GM12878 (cell line): ENCODE results near the gene PRR14L. TPM values are rescaled to one million over a fixed set of nuclear protein-coding genes. Genes with fewer than 3 reads are reported as not detected.
A peak's percentile ranks its signal among the peaks of the same experiment; 100 is the strongest.

ENCODE experiments used
- ATAC-seq: fragments of 200-7000 bp; cut with Tn5 transposase; 3 replicates; pipeline ENCODE4 v1.9.1; 2020; ENCODE audit warnings: mild to moderate bottlenecking, moderate library complexity
- BruUV-seq: library from RNA; stranded (reverse); fragments of 400-500 nt; replicated peaks from 2 replicates; lab custom pipeline; 2021; lab: Mats Ljungman, UMichigan
- CTCF ChIA-PET: fragments of 300-600 bp; sonication (Branson Sonifier 250); formaldehyde crosslinking; extraction: SDS; loops from one replicate; lab custom pipeline; 2021; ENCODE audit warnings: inconsistent platforms; lab: Yijun Ruan, JAX
- POLR2A ChIA-PET: fragments of 350-600 bp; formaldehyde crosslinking; extraction: SDS; loops from one replicate; lab custom pipeline; 2021; ENCODE audit warnings: inconsistent platforms; lab: Charles Lee
- RAD21 ChIA-PET: fragments of 300-600 bp; sonication (Branson Sonifier 250); formaldehyde crosslinking; loops from one replicate; lab custom pipeline; 2023; ENCODE audit warnings: antibody characterized with exemption; ENCODE audit not compliant: unreplicated experiment; lab: Charles Lee
- SMC1A ChIA-PET: fragments of 300-600 bp; sonication (Branson Sonifier 250); formaldehyde crosslinking; loops from one replicate; lab custom pipeline; 2023; ENCODE audit not compliant: unreplicated experiment, uncharacterized antibody; lab: Charles Lee
- DNase-seq: peaks from one replicate; pipeline ENCODE4 v3.0.0-alpha.2; 2011; ENCODE audit warnings: low read depth, low spot score
- FAIRE-seq: peaks from 3 replicates; lab custom pipeline; 2011; peaks lifted over from hg19 to GRCh38; lab: Jason Lieb, UNC
- H2AFZ ChIP-seq: 2 replicates; pipeline ENCODE4 v1.6.0; 2011; ENCODE audit warnings: low read depth, low read length, control low read depth; ENCODE audit not compliant: control insufficient read depth
- H3K27ac ChIP-seq: 2 replicates; pipeline ENCODE4 v1.5.1; 2011; ENCODE audit warnings: control low read depth; ENCODE audit not compliant: control insufficient read depth, insufficient read depth
- H3K27me3 ChIP-seq, 2 experiments: replicated peaks in 1 of 2; 2 replicates each; pipeline versions ENCODE4 v1.6.0 to v1.6.1; 2011; ENCODE audit warnings: low read length in 1 of 2; ENCODE audit not compliant: control insufficient read depth in 2 of 2, insufficient read depth in 2 of 2
- H3K36me3 ChIP-seq, 2 experiments: 2 replicates each; pipeline ENCODE4 v1.5.1; 2011; ENCODE audit warnings: low read length in 1 of 2; ENCODE audit not compliant: control insufficient read depth in 2 of 2, insufficient read depth in 2 of 2
- H3K4me1 ChIP-seq: 2 replicates; pipeline ENCODE4 v1.6.1; 2011; ENCODE audit warnings: mild to moderate bottlenecking, low read length, moderate library complexity, mixed read lengths; ENCODE audit not compliant: control insufficient read depth, insufficient read depth
- H3K4me2 ChIP-seq: 2 replicates; pipeline ENCODE4 v1.6.0; 2011; ENCODE audit warnings: control low read depth; ENCODE audit not compliant: control insufficient read depth, insufficient read depth
- H3K4me3 ChIP-seq: fragments of 200-600 bp; sonication (generic); 2 replicates; pipeline ENCODE4 v1.5.1; 2016
- H3K79me2 ChIP-seq: 2 replicates; pipeline ENCODE4 v1.6.0; 2011; ENCODE audit warnings: low read length; ENCODE audit not compliant: control insufficient read depth, insufficient read depth
- H3K9ac ChIP-seq: 2 replicates; pipeline ENCODE4 v1.8.0; 2011; ENCODE audit warnings: low read length, control low read depth, mixed read lengths; ENCODE audit not compliant: control insufficient read depth, insufficient read depth
- H3K9me3 ChIP-seq: replicated peaks from 3 replicates; pipeline ENCODE4 v1.5.1; 2011; ENCODE audit warnings: mild to moderate bottlenecking, low read length; ENCODE audit not compliant: control insufficient read depth, insufficient read depth
- H4K20me1 ChIP-seq: 2 replicates; pipeline ENCODE4 v1.6.0; 2011; ENCODE audit not compliant: control insufficient read depth, insufficient read depth
- BHLHE40 ChIP-seq, 2 experiments: fragments of 450-650 bp in 1 of 2; IDR thresholded peaks; 2 replicates each; pipeline ENCODE4 v1.6.1; 2011 to 2017; ENCODE audit warnings: low read depth in 2 of 2, borderline replicate concordance in 1 of 2, improper control_type of control experiment in 1 of 2, low read length in 1 of 2, mild to moderate bottlenecking in 1 of 2
- E4F1 ChIP-seq: fragments of 450-650 bp; IDR thresholded peaks from 2 replicates; pipeline ENCODE4 v1.6.1; 2018; ENCODE audit warnings: borderline replicate concordance, mild to moderate bottlenecking; ENCODE audit not compliant: partially characterized antibody
- MXI1 ChIP-seq: fragments of 150-350 bp; IDR thresholded peaks from 2 replicates; pipeline ENCODE4 v1.6.1; 2011; ENCODE audit warnings: low read depth, mild to moderate bottlenecking, inconsistent platforms, low read length, improper control_type of control experiment
- RB1 ChIP-seq: fragments of 450-650 bp; formaldehyde crosslinking; IDR thresholded peaks from 2 replicates; pipeline ENCODE4 v1.6.1; 2017; ENCODE audit warnings: mild to moderate bottlenecking, borderline replicate concordance
- RUNX3 ChIP-seq: IDR thresholded peaks from 2 replicates; pipeline ENCODE4 v1.6.1; 2012; ENCODE audit warnings: low read length, inconsistent platforms
- SUZ12 ChIP-seq: fragments of 200-600 bp; sonication (generic); IDR thresholded peaks from one replicate; pipeline ENCODE4 v1.6.1; 2018; ENCODE audit warnings: antibody characterized with exemption, mild to moderate bottlenecking; ENCODE audit not compliant: unreplicated experiment
- WRNIP1 ChIP-seq: IDR thresholded peaks from 2 replicates; pipeline ENCODE4 v1.6.1; 2011; ENCODE audit warnings: low read depth, low read length, improper control_type of control experiment, borderline replicate concordance
- ZBTB4 ChIP-seq: fragments of 450-650 bp; formaldehyde crosslinking; IDR thresholded peaks from 2 replicates; pipeline ENCODE4 v1.4.0; 2022; ENCODE audit warnings: mild to moderate bottlenecking, moderate library complexity
- WGBS: methylation state at CpG from one replicate; pipeline ENCODE4 v1.1.6; 2016; ENCODE audit warnings: low lambda C conversion rate; ENCODE audit not compliant: insufficient replicate concordance, insufficient coverage; ENCODE audit errors: missing lambda C conversion rate; 5-methylcytosine and 5-hydroxymethylcytosine counted together
- in situ Hi-C: fragments of 300-500 bp; cut with MboI; formaldehyde crosslinking; loops from 9 replicates; pipeline ENCODE4 v1.14.3; 2018; ENCODE audit warnings: mixed read lengths
- intact Hi-C: fragments of 100-400 bp; cut with micrococcal nuclease; formaldehyde crosslinking; loops from one replicate; pipeline ENCODE4 v1.14.2; 2022; ENCODE audit not compliant: unreplicated experiment
- polyA plus RNA-seq, 11 experiments: library from polyadenylated mRNA; depleted of rRNA in 4 of 11; unstranded in 6 of 11; stranded (reverse) in 5 of 11; fragments of >200 nt; fragmentation: Nextera tagmentation in 4 of 11; fragmentation: Illumina TruSeq in 1 of 11; extraction: Ambion mirVana in 4 of 11; extraction: Trizol in 1 of 11; gene quantifications; 1 replicate in 1 of 11; 2 replicates in 10 of 11; pipeline versions ENCODE4 v1.2.1 to v1.2.3, GENCODE V29; 2011 to 2016; ENCODE audit warnings: inconsistent platforms in 2 of 11, missing spikeins in 2 of 11, low read depth in 1 of 11
- total RNA-seq, 4 experiments: library from RNA; depleted of rRNA in 3 of 4; stranded (reverse); fragments of >200 nt in 3 of 4; fragmentation: Illumina TruSeq in 1 of 4; extraction: Trizol in 1 of 4; gene quantifications; 2 replicates each; pipeline versions ENCODE4 v1.2.1 to v1.2.3, GENCODE V29; 2013 to 2021
- TF ChIP-seq, protein P1 (sequence below): fragments of 450-650 bp; formaldehyde crosslinking; IDR thresholded peaks from 2 replicates; pipeline ENCODE4 v1.4.0; 2020; ENCODE audit warnings: mild to moderate bottlenecking, moderate library complexity

Gene PRR14L
- total and polyA plus RNA-seq, 10 of the 15 experiments (the other 5 are each of a cell fraction or from before 2014, with no cell fraction given): 4.2 to 49.0 (median 21.4) TPM

DNA sequence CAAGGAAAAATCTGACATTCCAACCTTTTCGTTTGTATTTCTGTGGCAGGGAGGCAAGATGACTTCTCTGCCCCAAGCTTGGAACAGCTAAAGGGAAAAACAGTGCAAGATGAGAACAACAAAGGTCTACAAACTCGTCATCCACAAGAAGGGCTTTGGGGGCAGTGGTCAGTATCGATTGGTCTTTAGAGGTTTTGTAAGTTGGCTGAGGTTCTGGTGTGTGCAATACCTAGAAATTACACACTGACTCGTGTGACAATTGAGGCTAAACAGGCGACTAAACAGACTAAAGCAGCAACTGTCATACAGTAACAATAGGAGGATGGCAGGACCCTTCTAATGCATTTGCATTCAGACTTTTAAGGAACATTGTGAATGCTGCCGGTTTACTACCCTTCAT lies 4.9 kb upstream of the PRR14L start (continued):
- TF ChIP-seq E4F1: no peak

GRCh38 chr22:31753634-31754501 lies 3.9 kb upstream of the PRR14L start, which contains the start of gene DEPDC5:
Gene DEPDC5 (plus strand): TSS chr22:31754019. CDS start chr22:31754922, 903 bp downstream.
- ChIA-PET RAD21 (interaction anchor here (1.0 to 1.4 kb wide), 3 partner anchors 14 to 193 kb away, joined by 3 to 4 read pairs (median 4); partner anchors contain the start of gene PISD), POLR2A (interaction anchor here (0.6 to 1.6 kb wide), 8 partner anchors 10 to 407 kb away, joined by 3 to 4 read pairs (median 3); partner anchors contain the start of genes PATZ1 and PISD), CTCF (interaction anchor here (0.7 to 1.5 kb wide), 4 partner anchors 92 to 263 kb away, joined by 3 to 6 read pairs (median 3); no protein-coding TSS in a partner anchor), SMC1A (interaction anchor here (1.1 kb wide), 1 partner anchor 29 kb away, joined by 3 read pairs; no protein-coding TSS in a partner anchor)
- no peaks in the 10 kb centered on the region for H4K20me1 ChIP-seq
- intact Hi-C loops: loop anchor here (2.0 to 10.0 kb wide), 4 partner anchors 35 to 407 kb away; partner anchors contain the start of genes PATZ1, PISD and YWHAH
- peak within 1 kb of the TSS; percentile 84 for H3K4me3 ChIP-seq
- H3K9me3 ChIP-seq: no peaks in the 10 kb centered on the region
- peak within 1 kb of the TSS; percentile 94 for H3K9ac ChIP-seq
- H3K36me3 ChIP-seq: peaks cover 0 to 3% of the 10 kb centered on the region in 2 experiments; a peak in 2 of 4 replicates
- peak within 1 kb of the TSS; percentile 98 for H3K4me2 ChIP-seq
- ATAC-seq: peak; percentile 81
- in situ Hi-C loops: no loop called here
- no peaks in the 10 kb centered on the region for H3K27me3 ChIP-seq
- peaks cover 36% of the 10 kb centered on the region for H3K79me2 ChIP-seq
- no TSS peak for BruUV-seq
- H3K27ac ChIP-seq: peak within 1 kb of the TSS; percentile 97
- WGBS: 1% methylated on average over 61 of the region's 65 CpGs
- H3K4me1 ChIP-seq: peaks cover 16% of the 10 kb centered on the region
- DNase-seq: peak; percentile 79
- no peak for FAIRE-seq
- H2AFZ ChIP-seq: peak within 1 kb of the TSS; percentile 94
- TF ChIP-seq ZBTB4 (CRISPR knock-in tag) (0 out of 2 replicates have a peak, but pooled peaks have one; percentile 11), RUNX3 (peak; percentile 42), RB1 (peak; percentile 90), BHLHE40 (IDR thresholded peaks at IDR 0.05; ENCODE audit: borderline replicate concordance in 1 of 2, low read depth in 2 of 2, low read length in 1 of 2) (peak; percentile 42 to 84; a peak in 2 of 4 replicates), SUZ12 (no peak), MXI1 (peak; percentile 75), WRNIP1 (no peak)
- TF ChIP-seq, protein P1, sequence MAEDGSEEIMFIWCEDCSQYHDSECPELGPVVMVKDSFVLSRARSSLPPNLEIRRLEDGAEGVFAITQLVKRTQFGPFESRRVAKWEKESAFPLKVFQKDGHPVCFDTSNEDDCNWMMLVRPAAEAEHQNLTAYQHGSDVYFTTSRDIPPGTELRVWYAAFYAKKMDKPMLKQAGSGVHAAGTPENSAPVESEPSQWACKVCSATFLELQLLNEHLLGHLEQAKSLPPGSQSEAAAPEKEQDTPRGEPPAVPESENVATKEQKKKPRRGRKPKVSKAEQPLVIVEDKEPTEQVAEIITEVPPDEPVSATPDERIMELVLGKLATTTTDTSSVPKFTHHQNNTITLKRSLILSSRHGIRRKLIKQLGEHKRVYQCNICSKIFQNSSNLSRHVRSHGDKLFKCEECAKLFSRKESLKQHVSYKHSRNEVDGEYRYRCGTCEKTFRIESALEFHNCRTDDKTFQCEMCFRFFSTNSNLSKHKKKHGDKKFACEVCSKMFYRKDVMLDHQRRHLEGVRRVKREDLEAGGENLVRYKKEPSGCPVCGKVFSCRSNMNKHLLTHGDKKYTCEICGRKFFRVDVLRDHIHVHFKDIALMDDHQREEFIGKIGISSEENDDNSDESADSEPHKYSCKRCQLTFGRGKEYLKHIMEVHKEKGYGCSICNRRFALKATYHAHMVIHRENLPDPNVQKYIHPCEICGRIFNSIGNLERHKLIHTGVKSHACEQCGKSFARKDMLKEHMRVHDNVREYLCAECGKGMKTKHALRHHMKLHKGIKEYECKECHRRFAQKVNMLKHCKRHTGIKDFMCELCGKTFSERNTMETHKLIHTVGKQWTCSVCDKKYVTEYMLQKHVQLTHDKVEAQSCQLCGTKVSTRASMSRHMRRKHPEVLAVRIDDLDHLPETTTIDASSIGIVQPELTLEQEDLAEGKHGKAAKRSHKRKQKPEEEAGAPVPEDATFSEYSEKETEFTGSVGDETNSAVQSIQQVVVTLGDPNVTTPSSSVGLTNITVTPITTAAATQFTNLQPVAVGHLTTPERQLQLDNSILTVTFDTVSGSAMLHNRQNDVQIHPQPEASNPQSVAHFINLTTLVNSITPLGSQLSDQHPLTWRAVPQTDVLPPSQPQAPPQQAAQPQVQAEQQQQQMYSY: no peak
